AG04450 (cell line): ENCODE measurements around the gene ACAP3. TPM values are rescaled to one million over a fixed set of nuclear protein-coding genes. Genes with fewer than 3 reads are reported as not detected.

Experiments
- CTCF ChIA-PET: fragments of 300-600, 350-600 bp; formaldehyde crosslinking; extraction: SDS; loops from one replicate; lab custom pipeline; 2022; ENCODE audit warnings: antibody characterized with exemption, inconsistent platforms; lab: Charles Lee
- POLR2A ChIA-PET: fragments of 350-600 bp; formaldehyde crosslinking; extraction: SDS; loops from one replicate; lab custom pipeline; 2021; ENCODE audit warnings: antibody characterized with exemption, inconsistent platforms; lab: Yijun Ruan, JAX
- DNase-seq: peaks from one replicate; pipeline ENCODE4 v3.0.0-alpha.2; 2011; ENCODE audit warnings: low read depth, low spot score
- H3K27ac ChIP-seq: one replicate; pipeline ENCODE4 v1.5.1; 2012; ENCODE audit warnings: low read depth, low read length, control low read depth
- H3K27me3 ChIP-seq: one replicate; pipeline ENCODE4 v1.6.0; 2012; ENCODE audit warnings: low read length; ENCODE audit not compliant: control insufficient read depth, insufficient read depth
- H3K4me3 ChIP-seq: 2 replicates; pipeline ENCODE4 v1.5.1; 2011; ENCODE audit warnings: mild to moderate bottlenecking, low read depth, low read length, control low read depth
- H3K9me3 ChIP-seq: 2 replicates; pipeline ENCODE4 v1.5.1; 2012; ENCODE audit warnings: low read length; ENCODE audit not compliant: control insufficient read depth, insufficient read depth
- polyA plus RNA-seq: library from polyadenylated mRNA; depleted of rRNA; stranded (reverse); fragments of >200 nt; gene quantifications from 2 replicates; pipeline ENCODE4 v1.2.3, GENCODE V29; 2011
- TF ChIP-seq, protein P1 (sequence below): IDR thresholded peaks from 2 replicates; pipeline ENCODE4 v1.5.1; 2011; ENCODE audit warnings: low read depth, low read length, control low read depth, inconsistent platforms

The ACAP3 gene
- polyA plus RNA-seq, 1 experiment = 17.5 TPM

DNA sequence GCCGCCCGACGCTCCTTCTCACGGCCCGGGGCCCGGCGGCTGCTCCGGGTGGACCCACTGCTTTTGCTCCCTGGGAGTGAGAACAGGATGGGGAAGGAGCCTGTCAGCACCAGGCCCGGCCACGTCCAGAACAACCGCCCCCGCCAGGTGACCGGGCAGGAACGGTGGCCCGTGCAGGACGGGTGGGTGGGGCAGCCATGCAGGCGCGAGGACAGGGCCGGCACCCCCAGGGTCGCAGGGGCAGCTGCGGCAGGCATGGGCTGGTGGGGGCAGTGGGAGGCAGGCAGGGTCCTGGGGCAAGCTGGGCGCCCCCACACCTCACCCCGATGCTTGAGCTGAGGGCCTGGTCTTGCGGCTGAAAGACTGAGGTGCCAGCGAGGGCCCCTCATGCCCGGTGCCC, 28.7 kb upstream of the ACAP3 start:
- peaks cover 3% of the 10 kb centered on the region; the same call in 1 of the 2 replicates for H3K9me3 ChIP-seq
- no peaks in the 10 kb centered on the region for H3K27me3 ChIP-seq
- H3K27ac ChIP-seq = no peak overlapping the region
- DNase-seq = no peak
- TF ChIP-seq, protein P1, sequence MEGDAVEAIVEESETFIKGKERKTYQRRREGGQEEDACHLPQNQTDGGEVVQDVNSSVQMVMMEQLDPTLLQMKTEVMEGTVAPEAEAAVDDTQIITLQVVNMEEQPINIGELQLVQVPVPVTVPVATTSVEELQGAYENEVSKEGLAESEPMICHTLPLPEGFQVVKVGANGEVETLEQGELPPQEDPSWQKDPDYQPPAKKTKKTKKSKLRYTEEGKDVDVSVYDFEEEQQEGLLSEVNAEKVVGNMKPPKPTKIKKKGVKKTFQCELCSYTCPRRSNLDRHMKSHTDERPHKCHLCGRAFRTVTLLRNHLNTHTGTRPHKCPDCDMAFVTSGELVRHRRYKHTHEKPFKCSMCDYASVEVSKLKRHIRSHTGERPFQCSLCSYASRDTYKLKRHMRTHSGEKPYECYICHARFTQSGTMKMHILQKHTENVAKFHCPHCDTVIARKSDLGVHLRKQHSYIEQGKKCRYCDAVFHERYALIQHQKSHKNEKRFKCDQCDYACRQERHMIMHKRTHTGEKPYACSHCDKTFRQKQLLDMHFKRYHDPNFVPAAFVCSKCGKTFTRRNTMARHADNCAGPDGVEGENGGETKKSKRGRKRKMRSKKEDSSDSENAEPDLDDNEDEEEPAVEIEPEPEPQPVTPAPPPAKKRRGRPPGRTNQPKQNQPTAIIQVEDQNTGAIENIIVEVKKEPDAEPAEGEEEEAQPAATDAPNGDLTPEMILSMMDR = no peak
- ChIA-PET POLR2A (no interaction called here), CTCF (interaction anchor here (1.6 kb wide), 1 partner anchor 8 kb away, joined by 5 read pairs; no protein-coding TSS in a partner anchor)
- H3K4me3 ChIP-seq = no peak overlapping the region

DNA sequence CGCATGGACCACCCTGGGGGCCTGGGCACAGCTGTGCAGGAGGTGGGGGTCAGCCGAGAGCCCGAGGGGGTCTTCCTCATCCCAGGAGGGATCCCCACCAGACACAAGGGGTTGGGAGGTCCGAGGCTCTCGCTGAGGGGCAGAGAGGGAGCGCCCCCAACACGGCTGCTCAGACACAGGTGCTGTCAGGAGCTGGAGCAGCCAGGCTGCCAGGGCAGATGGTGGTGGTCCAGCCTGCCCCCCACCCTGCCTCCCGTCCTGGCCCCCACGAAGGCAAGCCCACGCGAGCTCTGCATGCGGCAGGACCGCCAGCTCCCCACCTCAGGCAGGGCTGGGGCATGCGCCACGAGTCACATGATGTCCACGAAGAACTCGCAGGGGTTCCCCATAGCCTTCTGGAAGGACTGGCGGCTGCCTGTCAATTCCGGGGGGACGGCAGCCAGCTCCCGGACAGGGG, 28.1 kb upstream of the ACAP3 start:
- CTCF ChIA-PET = interaction anchor here (1.5 to 1.6 kb wide), 2 partner anchors 9 to 36 kb away, joined by 4 to 5 read pairs; no protein-coding TSS in a partner anchor
- POLR2A ChIA-PET = interaction anchor here (0.5 kb wide), 1 partner anchor 167 kb away, joined by 3 read pairs; no protein-coding TSS in a partner anchor

DNA sequence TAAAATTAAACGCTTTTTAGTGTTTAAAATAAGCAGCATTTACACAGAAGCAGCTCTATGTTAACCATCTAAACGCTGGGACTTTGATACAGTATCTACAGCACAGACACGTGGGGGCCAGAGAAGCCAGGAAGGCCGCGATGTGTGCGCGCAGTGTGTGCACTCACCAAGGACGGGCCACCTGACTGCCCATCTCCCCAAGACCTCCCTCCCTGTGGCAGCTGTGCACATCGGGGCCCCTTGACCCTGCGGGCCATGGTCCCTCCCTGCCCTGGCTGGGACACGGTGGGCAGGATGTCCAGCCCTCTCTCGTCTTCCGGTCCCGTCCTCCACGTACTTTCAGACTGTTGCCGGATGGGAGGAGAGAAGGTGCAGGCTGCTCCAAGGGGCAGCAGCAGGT, 27.6 kb upstream of the ACAP3 start:
- H3K9me3 ChIP-seq = peaks cover 12% of the 10 kb centered on the region; the same call in 1 of the 2 replicates
- TF ChIP-seq, protein P1 = no peak
- POLR2A ChIA-PET = interaction anchor here (0.5 kb wide), 1 partner anchor 168 kb away, joined by 3 read pairs; no protein-coding TSS in a partner anchor
- H3K27me3 ChIP-seq = no peaks in the 10 kb centered on the region
- CTCF ChIA-PET = interaction anchor here (0.9 to 1.6 kb wide), 3 partner anchors 9 to 36 kb away, joined by 3 to 5 read pairs (median 4); no protein-coding TSS in a partner anchor
- no peak for DNase-seq
- H3K27ac ChIP-seq = no peak overlapping the region
- no peak overlapping the region for H3K4me3 ChIP-seq

More for the DNA sequence above, 28.1 kb upstream of the ACAP3 start:
- Histone ChIP-seq H3K9me3 (peaks cover 6% of the 10 kb centered on the region; the same call in 1 of the 2 replicates), H3K4me3 (no peak overlapping the region), H3K27ac (no peak overlapping the region), H3K27me3 (no peaks in the 10 kb centered on the region)
- no peak for DNase-seq
- TF ChIP-seq, protein P1 = no peak

DNA sequence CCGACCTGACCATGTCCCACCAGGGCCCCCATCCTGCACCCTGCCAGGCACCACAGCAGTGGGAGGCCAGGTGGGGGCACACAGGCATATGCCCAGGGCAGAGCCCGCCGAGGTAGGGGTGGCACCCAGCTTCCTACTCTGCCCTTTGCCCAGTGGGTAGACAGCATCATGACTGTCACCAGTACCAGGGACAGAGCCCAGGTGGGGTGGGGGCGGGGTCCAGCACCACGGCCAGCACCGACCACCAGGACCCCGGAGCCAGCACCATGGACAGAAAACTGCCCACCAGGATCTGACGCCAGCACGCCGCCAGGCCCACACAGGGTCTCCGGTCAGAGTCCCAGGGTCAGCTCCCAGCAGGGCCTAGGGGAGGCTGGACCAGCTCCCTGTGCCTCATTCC, 27.1 kb upstream of the ACAP3 start:
- H3K27me3 ChIP-seq = no peaks in the 10 kb centered on the region
- H3K9me3 ChIP-seq = peaks cover 16% of the 10 kb centered on the region; the same call in 1 of the 2 replicates
- no peak for DNase-seq
- POLR2A ChIA-PET = interaction anchor here (0.6 kb wide), 1 partner anchor 49 kb away, joined by 3 read pairs; no protein-coding TSS in a partner anchor
- CTCF ChIA-PET = interaction anchor here (0.9 to 1.5 kb wide), 2 partner anchors 14 to 37 kb away, joined by 3 to 4 read pairs; no protein-coding TSS in a partner anchor
- TF ChIP-seq, protein P1 = no peak
- H3K4me3 ChIP-seq = no peak overlapping the region
- H3K27ac ChIP-seq = no peak overlapping the region

DNA sequence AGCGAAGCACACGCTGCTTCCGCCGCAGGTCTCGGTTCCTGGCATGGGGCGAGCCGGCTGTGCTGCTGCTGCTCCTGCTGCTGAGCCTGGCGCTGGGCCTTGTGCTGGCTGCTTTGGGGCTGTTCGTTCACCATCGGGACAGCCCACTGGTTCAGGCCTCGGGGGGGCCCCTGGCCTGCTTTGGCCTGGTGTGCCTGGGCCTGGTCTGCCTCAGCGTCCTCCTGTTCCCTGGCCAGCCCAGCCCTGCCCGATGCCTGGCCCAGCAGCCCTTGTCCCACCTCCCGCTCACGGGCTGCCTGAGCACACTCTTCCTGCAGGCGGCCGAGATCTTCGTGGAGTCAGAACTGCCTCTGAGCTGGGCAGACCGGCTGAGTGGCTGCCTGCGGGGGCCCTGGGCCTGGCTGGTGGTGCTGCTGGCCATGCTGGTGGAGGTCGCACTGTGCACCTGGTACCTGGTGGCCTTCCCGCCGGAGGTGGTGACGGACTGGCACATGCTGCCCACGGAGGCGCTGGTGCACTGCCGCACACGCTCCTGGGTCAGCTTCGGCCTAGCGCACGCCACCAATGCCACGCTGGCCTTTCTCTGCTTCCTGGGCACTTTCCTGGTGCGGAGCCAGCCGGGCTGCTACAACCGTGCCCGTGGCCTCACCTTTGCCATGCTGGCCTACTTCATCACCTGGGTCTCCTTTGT, 26.0 kb upstream of the ACAP3 start:
- no peak overlapping the region for H3K4me3 ChIP-seq
- peaks cover 21% of the 10 kb centered on the region; the same call in 1 of the 2 replicates for H3K9me3 ChIP-seq
- no peak overlapping the region for H3K27ac ChIP-seq
- TF ChIP-seq, protein P1 = no peak
- POLR2A ChIA-PET = no interaction called here
- H3K27me3 ChIP-seq = no peaks in the 10 kb centered on the region
- DNase-seq = no peak
- CTCF ChIA-PET = no interaction called here
